ENCODE results near the gene C1orf94. TPM values are rescaled to one million over a fixed set of nuclear protein-coding genes. Genes with fewer than 3 reads are reported as not detected.
"Not testable (repeated sequence)": the region's sequence is repeated elsewhere in the genome, so short reads cannot be mapped to it uniquely, and the experiment has no call there.

Gene C1orf94
- total and polyA plus RNA-seq, 10 donors, result not detected

- no peak for DNase-seq
These were observed 9.9 kb upstream of the C1orf94 start for GRCh38 chr1:34166625-34167361.

GRCh38 chr1:34167389-34167788 is 9.3 kb upstream of the C1orf94 start:
- intact Hi-C loops (cut with DNase I; ENCODE audit: low total_unique reads), result loop anchor here (10.0 kb wide), 2 partner anchors 433 to 533 kb away; no protein-coding TSS in a partner anchor
- WGBS, 5 donors, result 30 to 48% (median 32%) methylated on average over 12 to 13 of the region's 13 CpGs
- Histone ChIP-seq H3K4me1 (peaks cover 11 to 42% (median 29%) of the 10 kb centered on the region in 6 donors), H3K9me3 (no peaks in the 10 kb centered on the region), H3K27me3 (replicated peaks in 1 of 7) (peaks cover 5 to 98% (median 50%) of the 10 kb centered on the region in 7 donors), H3K27ac (no peak overlapping the region), H3K4me3 (no peak overlapping the region), H3K36me3 (no peaks in the 10 kb centered on the region)
- no peak for DNase-seq
- TF ChIP-seq POLR2AphosphoS5 (IDR thresholded peaks at IDR 0.05), result no peak
- no peak for TF ChIP-seq POLR2A (IDR thresholded peaks at IDR 0.05)
- TF ChIP-seq CTCF (IDR thresholded peaks at IDR 0.05 in 8 of 11, conservative IDR thresholded peaks at IDR 0.05 in 3 of 11), result no peak

More at GRCh38 chr1:34166625-34167361, 9.9 kb upstream of the C1orf94 start:
- Histone ChIP-seq H3K9me3 (no peaks in the 10 kb centered on the region), H3K4me1 (peaks cover 11 to 43% (median 29%) of the 10 kb centered on the region in 6 donors), H3K36me3 (no peaks in the 10 kb centered on the region), H3K27me3 (replicated peaks in 1 of 7) (peaks cover 5 to 98% (median 52%) of the 10 kb centered on the region in 7 donors), H3K4me3 (peak overlapping the region in 1 of 8 donors; percentile 66), H3K27ac (no peak overlapping the region)
- TF ChIP-seq POLR2AphosphoS5 (IDR thresholded peaks at IDR 0.05), result no peak
- TF ChIP-seq CTCF (IDR thresholded peaks at IDR 0.05 in 8 of 11, conservative IDR thresholded peaks at IDR 0.05 in 3 of 11), result no peak
- no peak for TF ChIP-seq POLR2A (IDR thresholded peaks at IDR 0.05)
- WGBS, 5 donors, result 2 to 7% (median 6%) methylated on average over 15 to 24 of the region's 24 CpGs
- intact Hi-C loops (cut with DNase I; ENCODE audit: low total_unique reads), result loop anchor here (10.0 kb wide), 2 partner anchors 432 to 532 kb away; no protein-coding TSS in a partner anchor

GRCh38 chr1:34175744-34176143 is 963 bp upstream of the C1orf94 start:
- Histone ChIP-seq H3K36me3 (no peaks in the 10 kb centered on the region), H3K4me3 (no peak overlapping the region), H3K4me1 (no peaks in the 10 kb centered on the region), H3K27ac (no peak overlapping the region), H3K9me3 (no peaks in the 10 kb centered on the region), H3K27me3 (replicated peaks in 1 of 7) (peaks cover 0 to 83% (median 27%) of the 10 kb centered on the region in 7 donors)
- no peak for DNase-seq
- 85 to 93% (median 90%) methylated on average over 6 of the region's 6 CpGs for WGBS, 5 donors
- no peak for TF ChIP-seq POLR2AphosphoS5 (IDR thresholded peaks at IDR 0.05)
- TF ChIP-seq POLR2A (IDR thresholded peaks at IDR 0.05), result no peak
- no peak for TF ChIP-seq CTCF (IDR thresholded peaks at IDR 0.05 in 8 of 11, conservative IDR thresholded peaks at IDR 0.05 in 3 of 11)
- intact Hi-C loops (cut with DNase I; ENCODE audit: low total_unique reads), result no loop called here

- no peaks in the 10 kb centered on the region for H3K9me3 ChIP-seq
- H3K4me1 ChIP-seq, result no peaks in the 10 kb centered on the region
- DNase-seq, result no peak
- H3K36me3 ChIP-seq, result no peaks in the 10 kb centered on the region
- H3K4me3 ChIP-seq, result no peak overlapping the region
- TF ChIP-seq POLR2A (IDR thresholded peaks at IDR 0.05) (no peak), CTCF (IDR thresholded peaks at IDR 0.05 in 8 of 11, conservative IDR thresholded peaks at IDR 0.05 in 3 of 11) (no peak), POLR2AphosphoS5 (IDR thresholded peaks at IDR 0.05) (no peak)
- peaks cover 0 to 64% (median 27%) of the 10 kb centered on the region in 7 donors for H3K27me3 ChIP-seq (replicated peaks in 1 of 7)
- H3K27ac ChIP-seq, result no peak overlapping the region
- 49 to 73% (median 64%) methylated on average over 2 of the region's 2 CpGs for WGBS, 5 donors
- intact Hi-C loops (cut with DNase I; ENCODE audit: low total_unique reads), result no loop called here
These were observed 1.4 kb downstream of the C1orf94 start for GRCh38 chr1:34178072-34178471.

- DNase-seq; H3K4me3 ChIP-seq; H3K27ac ChIP-seq; H3K36me3 ChIP-seq; H3K9me3 ChIP-seq; intact Hi-C loops (cut with DNase I; ENCODE audit: low total_unique reads); H3K4me1 ChIP-seq: not testable (repeated sequence)
- 84 to 87% (median 85%) methylated on average over 4 of the region's 4 CpGs for WGBS, 5 donors
- peaks cover 0 to 51% (median 0%) of the 10 kb centered on the region in 7 donors for H3K27me3 ChIP-seq (replicated peaks in 1 of 7)
These were observed 6.7 kb downstream of the C1orf94 start for GRCh38 chr1:34183381-34183780.

All from spleen (tissue), 11 donors.